ENCODE data around the gene CWC25.

The CWC25 gene

DNA sequence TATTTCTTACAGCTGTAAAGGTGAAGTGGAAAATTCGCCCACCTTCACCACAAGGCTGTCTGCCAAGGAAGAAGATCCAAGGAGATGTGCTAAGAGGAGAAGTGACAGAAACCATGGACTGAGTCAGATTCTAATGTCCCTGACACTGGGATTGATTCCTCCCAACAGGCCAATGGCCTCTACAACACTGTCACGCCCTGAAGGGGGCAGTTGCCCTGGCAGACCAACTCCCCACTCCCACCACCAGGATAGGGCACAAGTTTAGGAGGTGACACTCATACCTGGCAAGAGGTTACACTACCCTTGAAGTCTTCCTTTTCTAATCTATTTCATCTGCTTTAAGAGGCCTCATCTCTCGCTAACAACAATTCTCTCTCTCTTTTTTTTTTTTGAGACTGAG, 41.9 kb downstream of the CWC25 start:
- no peak for DNase-seq (ENCODE audit: low read depth)

DNA sequence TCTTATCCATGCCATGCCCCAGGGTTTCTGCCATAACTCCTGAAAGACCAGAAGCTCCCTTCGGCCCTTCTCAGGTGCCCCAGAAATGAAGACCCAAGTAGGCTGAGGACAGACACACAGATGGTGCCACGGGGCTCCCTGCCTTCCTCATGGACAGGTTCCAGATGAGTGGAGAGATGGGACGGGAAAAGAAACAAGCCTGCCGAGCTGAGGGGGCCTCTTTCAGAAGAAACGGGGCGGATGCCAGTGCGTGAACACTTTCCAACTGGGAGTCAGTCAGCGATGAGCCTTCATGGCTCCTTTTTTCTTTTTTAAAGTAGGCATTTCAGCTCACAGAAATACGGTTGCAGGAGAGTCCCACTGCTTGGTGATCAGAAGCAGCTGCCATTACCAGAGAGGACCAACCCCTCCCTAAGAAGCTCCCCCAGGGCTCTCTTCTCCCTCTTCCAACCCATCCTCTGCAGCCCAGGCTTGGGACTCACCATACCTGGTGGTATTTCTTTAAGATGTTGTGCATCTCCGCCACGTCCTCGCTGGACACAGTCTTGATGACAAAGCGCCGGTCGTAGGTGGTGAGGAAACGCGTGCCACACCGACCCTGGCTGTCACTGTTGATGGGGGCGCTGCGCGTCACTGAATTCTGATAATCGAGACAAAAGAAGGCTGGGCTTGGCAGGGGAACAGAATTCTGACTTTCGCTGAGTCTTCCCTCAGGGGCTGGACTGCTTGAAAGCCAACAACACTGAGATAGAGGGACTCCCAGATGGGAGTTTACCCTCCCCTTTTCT, 45.0 kb downstream of the CWC25 start:
- DNase-seq (ENCODE audit: low read depth), result no peak

DNA sequence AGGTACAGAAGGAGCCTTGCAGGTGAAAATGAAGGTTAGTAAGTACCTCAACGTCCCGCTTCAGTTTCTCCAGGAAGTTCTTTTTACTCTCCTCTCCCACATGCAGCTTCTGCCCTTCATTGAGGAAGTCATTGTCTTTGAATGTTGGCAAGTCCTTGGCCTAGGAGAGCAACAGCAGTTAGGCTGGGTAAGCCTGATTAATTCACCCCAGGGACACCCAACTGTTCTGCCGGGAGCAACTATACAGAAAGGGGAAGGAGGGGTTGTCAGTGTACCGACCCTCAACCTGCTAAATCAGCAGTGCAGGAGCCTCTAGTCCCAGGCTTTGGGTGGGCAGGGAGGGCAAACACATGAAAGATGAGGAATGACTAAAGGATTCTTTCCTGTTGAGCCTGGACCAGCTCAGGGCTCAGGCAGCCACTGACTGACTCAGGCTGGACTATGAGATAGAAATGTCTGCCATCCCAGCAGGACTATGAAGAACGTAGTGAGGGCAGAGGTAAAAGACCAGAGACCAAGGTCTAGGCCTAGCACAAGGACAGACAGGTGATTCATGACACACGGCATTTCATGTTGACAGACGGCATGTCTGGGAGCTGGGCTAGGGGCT, 47.4 kb downstream of the CWC25 start:
- no peak for DNase-seq (ENCODE audit: low read depth)

DNA sequence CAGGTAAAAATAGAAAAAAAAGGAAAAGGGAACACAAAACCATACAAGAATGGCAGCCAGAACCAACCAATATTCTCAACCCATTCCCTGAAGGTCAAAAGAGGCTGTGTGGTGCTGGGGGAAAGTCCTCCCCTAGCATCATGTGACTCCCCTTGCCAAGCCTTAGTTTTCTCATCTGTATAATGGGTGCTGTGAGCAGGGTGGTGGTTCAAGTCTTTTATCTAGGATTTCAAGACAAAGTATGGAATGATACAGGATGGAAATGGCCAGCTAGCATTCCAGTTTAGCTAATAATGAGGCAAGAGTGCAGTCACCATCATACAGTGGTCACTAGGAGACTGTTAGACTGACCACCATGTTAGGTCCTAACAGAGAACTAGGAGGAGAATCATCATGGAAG, 51.9 kb downstream of the CWC25 start:
- no peak for DNase-seq (ENCODE audit: low read depth)

DNA sequence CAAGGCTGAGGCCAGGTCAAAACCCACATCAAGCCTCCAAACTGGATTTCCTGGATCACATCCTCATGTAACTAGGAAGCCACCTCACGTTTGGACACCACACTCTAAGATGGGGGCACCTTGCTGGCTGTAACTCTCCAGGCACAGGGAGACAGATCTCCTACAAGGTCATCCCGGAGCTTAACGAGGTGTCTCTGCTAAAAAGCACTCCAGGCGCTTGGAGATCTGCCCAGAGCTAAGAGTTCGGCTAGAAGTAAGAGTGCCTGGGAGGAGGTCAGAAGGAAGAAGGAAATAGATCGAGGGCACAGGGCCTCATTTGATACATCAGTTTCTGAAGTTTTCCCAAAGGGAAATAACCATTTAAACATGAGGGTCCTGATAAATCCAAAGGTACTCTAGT, 56.7 kb downstream of the CWC25 start:
- no peak for DNase-seq (ENCODE audit: low read depth)

DNA sequence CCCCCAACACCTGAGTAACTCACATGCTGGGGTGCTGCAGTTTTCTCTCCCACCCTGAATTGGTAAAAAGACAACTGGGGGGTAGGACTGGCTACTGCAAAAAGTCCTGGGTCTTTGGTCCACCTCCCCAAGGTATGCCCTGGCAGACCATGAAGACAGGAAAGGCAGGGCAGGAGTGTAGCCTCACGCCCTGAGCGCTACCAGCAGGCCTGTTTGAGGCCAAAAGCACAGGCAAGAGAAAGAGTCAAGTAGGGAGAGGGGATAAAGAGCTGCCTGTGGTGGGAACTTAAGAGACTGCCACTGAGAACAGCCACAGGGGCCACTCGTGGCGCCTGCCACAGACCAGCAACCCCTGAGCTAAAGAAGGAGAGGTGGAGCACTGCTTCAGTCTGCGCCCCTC, 58.8 kb downstream of the CWC25 start:
- no peak for DNase-seq (ENCODE audit: low read depth)

DNA sequence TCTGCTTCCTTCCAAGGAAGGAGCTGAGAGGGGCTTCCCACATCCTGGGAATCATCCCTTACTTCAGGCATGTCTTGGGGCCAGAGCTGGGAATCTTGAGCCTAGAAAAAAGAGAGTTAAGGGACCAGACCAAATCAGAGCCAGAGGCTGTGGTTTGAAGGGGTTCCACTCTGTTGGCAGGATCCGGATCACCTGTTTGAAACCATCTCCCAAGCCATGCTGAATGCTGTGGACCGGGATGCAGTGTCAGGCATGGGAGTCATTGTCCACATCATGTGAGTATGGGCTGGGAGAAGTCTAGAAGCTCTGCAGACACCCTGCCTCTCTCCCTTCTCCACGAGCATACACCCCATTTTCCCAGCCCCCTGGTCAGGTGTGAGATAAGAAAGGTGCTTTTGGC, 62.9 kb downstream of the CWC25 start:
- DNase-seq (ENCODE audit: low read depth), result no peak

DNA sequence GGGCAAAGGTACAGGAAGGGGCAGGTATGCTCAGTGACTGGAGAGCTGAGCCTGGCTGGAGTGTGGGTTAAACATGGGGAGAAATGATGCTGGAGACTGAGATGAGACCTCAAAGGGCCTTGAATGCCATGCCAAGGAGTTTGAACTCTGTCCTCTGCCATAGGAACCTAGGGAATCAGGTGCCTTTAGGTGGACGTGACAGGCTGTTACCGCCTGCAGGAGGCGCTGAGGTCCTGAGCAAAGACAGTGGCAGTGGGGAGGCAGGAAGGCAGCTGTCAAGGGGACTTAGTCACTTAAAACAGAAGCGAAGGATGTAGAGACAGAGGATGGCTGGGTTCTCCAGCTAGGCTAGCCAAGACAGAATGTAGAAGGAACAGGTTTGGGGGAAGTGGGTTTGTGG, 63.5 kb downstream of the CWC25 start:
- DNase-seq (ENCODE audit: low read depth), result no peak

DNA sequence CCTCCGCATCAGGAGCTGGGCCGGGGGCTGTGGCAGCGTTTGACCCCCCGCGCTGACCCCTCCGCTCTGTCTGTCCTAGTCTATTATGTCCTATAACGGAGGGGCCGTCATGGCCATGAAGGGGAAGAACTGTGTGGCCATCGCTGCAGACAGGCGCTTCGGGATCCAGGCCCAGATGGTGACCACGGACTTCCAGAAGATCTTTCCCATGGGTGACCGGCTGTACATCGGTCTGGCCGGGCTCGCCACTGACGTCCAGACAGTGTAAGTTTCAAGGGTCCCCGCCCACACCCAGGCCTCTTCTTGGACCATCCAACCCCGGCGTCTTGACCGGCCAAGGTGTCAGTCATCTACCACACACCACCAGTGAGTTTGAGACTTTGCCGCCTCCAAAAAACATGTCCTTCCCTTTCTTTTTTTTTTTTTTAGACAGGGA, 72.0 kb downstream of the CWC25 start:
- no peak for DNase-seq (ENCODE audit: low read depth)

DNA sequence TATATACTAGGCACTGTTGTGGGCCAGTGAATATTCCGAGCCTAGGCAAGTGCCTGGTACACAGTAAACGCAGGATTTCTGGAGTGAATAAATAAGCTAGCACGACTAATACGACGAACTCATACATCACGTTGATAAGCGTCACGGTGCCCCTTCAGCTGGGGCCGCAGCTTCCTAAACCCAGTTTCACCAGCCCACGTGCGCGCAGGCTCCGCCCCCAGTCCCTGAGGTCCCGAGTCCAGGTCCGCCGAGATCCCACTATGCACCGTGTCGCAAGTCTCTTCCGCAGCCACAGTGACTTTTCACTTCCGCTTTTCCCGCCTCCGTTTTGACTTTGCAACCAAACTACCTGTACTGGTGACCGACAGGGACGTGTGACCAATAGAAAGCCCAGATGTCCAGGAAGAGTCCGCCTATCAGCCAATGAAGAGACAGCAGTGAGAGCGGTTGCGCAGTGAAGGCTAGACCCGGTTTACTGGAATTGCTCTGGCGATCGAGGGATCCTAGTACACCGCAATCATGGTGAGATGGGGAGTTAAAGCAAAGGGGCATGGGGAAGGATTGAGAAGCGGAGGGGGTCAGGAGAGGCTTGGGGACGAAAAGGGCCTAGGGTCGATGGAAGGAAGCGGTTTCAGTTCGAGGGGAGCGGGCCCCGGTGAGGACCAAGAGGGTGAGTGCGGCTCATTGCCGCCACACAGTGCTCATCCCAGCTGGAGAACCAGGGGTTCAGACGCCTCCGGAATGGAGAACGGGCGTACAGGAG, 72.6 kb downstream of the CWC25 start, which contains the start of gene PSMB3:
Gene PSMB3, plus strand, starts transcription at position 434 of the 763 bp plus-strand sequence. Its CDS starts 86 bp downstream, at position 520.
- DNase-seq (ENCODE audit: low read depth), result peak; percentile 95

DNA sequence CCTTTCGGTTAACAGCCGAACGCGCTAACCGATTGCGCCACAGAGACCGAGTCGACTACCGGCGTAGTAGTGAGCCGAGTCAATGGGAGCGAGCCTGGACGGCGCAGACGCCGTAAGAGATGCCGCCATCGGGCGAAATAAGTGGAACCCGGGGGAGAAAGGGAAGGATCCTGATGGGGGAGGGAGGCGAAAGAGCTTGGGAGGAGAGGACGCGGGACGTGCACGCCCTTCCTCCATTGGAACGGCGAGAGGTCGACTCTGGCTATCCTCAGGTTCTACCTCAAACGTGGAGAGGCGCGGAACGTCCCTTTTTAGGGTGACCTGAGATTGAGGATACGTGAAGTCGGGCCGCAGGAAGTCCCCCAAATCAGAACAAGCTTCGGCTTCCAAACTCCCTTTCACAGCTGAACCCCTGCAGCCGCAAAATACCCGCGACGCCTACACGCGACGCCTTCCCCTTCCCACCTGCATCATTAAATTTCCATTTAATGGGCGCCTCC, 73.3 kb downstream of the CWC25 start:
- DNase-seq (ENCODE audit: low read depth), result peak; percentile 75

DNA sequence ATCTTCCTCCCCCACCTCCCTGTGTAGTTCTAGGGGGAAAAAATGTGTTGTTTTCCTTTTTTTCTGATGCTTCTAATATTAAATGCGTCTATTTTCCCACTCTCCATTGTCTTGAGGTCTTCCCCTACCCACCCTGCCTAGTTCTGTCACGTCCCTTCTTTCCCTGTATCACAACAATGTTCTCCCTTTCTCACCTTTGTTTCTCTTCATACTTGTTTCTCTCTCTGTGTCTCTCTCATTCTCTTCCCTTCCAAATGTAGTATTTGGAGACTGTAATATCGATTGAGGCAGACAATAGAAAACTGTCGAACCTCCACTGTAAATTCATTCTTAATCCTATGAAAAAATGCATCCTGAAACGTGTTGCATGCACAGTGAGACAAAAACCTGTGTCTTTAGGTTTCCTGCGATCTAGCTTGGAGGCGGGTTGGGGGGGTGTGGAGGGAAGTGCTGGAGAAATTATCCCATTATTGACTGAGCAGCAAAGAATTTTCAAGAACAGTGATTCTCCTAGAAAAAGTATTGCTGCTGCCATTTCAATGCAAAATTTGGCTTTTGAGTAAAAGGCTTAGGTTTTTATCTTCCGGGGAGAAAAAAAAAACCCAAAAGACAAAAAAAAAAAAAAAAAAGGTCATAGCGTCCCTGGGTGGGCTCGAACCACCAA, 73.8 kb downstream of the CWC25 start:
- no peak for DNase-seq (ENCODE audit: low read depth)

Measured in activated gamma-delta T cell treated with anti-CD3 and anti-CD28 coated beads, Interleukin-2, amount 50 U/mL, for 16 hours (primary cell).